Nephron progenitor cell (in vitro differentiated cells): ENCODE measurements around the gene CDYL.

Source experiments
- DNase-seq: peaks from one replicate; pipeline ENCODE4 v3.0.0; 2021
- H3K27ac Mint-ChIP-seq: 2 replicates; pipeline ENCODE4 v1.8.0; 2021; ENCODE audit warnings: mild to moderate bottlenecking, moderate library complexity, mixed read lengths
- H3K27me3 Mint-ChIP-seq: 2 replicates; pipeline ENCODE4 v1.8.0; 2021; ENCODE audit warnings: mild to moderate bottlenecking, low read depth, mixed read lengths; ENCODE audit not compliant: poor library complexity
- H3K36me3 Mint-ChIP-seq: 2 replicates; pipeline ENCODE4 v1.8.0; 2021; ENCODE audit warnings: low read depth, mixed read lengths
- H3K4me1 Mint-ChIP-seq: 2 replicates; pipeline ENCODE4 v1.8.0; 2021; ENCODE audit warnings: mixed read lengths
- H3K4me3 Mint-ChIP-seq: 2 replicates; pipeline ENCODE4 v1.8.0; 2021; ENCODE audit warnings: mild to moderate bottlenecking, moderate library complexity, mixed read lengths
- H3K9me3 Mint-ChIP-seq: 2 replicates; pipeline ENCODE4 v1.8.0; 2021; ENCODE audit warnings: mild to moderate bottlenecking, moderate library complexity, mixed read lengths
- TF ChIP-seq, protein P1 (sequence below): fragments of 200-600 bp; sonication (generic); IDR thresholded peaks from 2 replicates; pipeline ENCODE4 v1.5.0; 2021; ENCODE audit warnings: antibody characterized with exemption

The CDYL gene

GRCh38 chr6:4937414-4937813, 161.2 kb downstream of the CDYL start:
- H3K4me1 Mint-ChIP-seq, result peaks cover 72% of the 10 kb centered on the region
- no peak overlapping the region for H3K4me3 Mint-ChIP-seq
- no peak for DNase-seq
- H3K36me3 Mint-ChIP-seq, result peaks cover 18% of the 10 kb centered on the region
- no peaks in the 10 kb centered on the region for H3K9me3 Mint-ChIP-seq
- no peaks in the 10 kb centered on the region for H3K27me3 Mint-ChIP-seq
- H3K27ac Mint-ChIP-seq, result no peak overlapping the region
- TF ChIP-seq, protein P1, sequence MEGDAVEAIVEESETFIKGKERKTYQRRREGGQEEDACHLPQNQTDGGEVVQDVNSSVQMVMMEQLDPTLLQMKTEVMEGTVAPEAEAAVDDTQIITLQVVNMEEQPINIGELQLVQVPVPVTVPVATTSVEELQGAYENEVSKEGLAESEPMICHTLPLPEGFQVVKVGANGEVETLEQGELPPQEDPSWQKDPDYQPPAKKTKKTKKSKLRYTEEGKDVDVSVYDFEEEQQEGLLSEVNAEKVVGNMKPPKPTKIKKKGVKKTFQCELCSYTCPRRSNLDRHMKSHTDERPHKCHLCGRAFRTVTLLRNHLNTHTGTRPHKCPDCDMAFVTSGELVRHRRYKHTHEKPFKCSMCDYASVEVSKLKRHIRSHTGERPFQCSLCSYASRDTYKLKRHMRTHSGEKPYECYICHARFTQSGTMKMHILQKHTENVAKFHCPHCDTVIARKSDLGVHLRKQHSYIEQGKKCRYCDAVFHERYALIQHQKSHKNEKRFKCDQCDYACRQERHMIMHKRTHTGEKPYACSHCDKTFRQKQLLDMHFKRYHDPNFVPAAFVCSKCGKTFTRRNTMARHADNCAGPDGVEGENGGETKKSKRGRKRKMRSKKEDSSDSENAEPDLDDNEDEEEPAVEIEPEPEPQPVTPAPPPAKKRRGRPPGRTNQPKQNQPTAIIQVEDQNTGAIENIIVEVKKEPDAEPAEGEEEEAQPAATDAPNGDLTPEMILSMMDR, result no peak

- H3K9me3 Mint-ChIP-seq, result no peaks in the 10 kb centered on the region
- peaks cover 67% of the 10 kb centered on the region for H3K4me1 Mint-ChIP-seq
- no peak overlapping the region for H3K4me3 Mint-ChIP-seq
- TF ChIP-seq, protein P1, result no peak
- no peak overlapping the region for H3K27ac Mint-ChIP-seq
- no peaks in the 10 kb centered on the region for H3K27me3 Mint-ChIP-seq
- no peak for DNase-seq
- peaks cover 27% of the 10 kb centered on the region for H3K36me3 Mint-ChIP-seq
Observed at GRCh38 chr6:4939241-4939640, 163.0 kb downstream of the CDYL start.

GRCh38 chr6:4940416-4940815, 164.2 kb downstream of the CDYL start:
- peaks cover 60% of the 10 kb centered on the region for H3K4me1 Mint-ChIP-seq
- TF ChIP-seq, protein P1, result no peak
- no peaks in the 10 kb centered on the region for H3K27me3 Mint-ChIP-seq
- no peak overlapping the region for H3K4me3 Mint-ChIP-seq
- H3K27ac Mint-ChIP-seq, result no peak overlapping the region
- H3K36me3 Mint-ChIP-seq, result peaks cover 37% of the 10 kb centered on the region
- DNase-seq, result no peak
- H3K9me3 Mint-ChIP-seq, result no peaks in the 10 kb centered on the region

GRCh38 chr6:4941782-4942672, 165.8 kb downstream of the CDYL start:
- Mint-ChIP-seq H3K36me3 (peaks cover 39% of the 10 kb centered on the region), H3K4me3 (peak overlapping the region; percentile 19), H3K9me3 (no peaks in the 10 kb centered on the region), H3K27ac (peak overlapping the region; percentile 95), H3K4me1 (peaks cover 47% of the 10 kb centered on the region), H3K27me3 (no peaks in the 10 kb centered on the region)
- TF ChIP-seq, protein P1, result no peak
- no peak for DNase-seq

DNA sequence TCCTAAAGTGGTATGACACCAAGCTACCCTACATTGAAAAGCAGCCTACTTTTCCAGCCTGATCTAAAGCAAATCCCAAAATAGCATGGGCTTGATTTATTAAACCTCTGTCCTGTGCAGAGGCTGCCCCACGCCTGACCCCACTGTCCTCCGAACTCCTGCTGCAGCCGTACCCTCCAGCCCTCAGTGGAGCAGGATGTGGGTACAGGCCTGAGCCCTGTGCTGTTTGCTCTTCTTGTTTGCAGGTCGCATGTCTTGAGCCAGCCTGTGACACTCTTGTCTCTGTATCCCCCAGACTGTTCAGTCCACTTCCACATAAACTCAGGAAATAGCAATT, 166.4 kb downstream of the CDYL start:
- TF ChIP-seq, protein P1, result no peak
- Mint-ChIP-seq H3K4me1 (peaks cover 40% of the 10 kb centered on the region), H3K27me3 (no peaks in the 10 kb centered on the region), H3K36me3 (peaks cover 38% of the 10 kb centered on the region), H3K27ac (peak overlapping the region; percentile 92), H3K4me3 (no peak overlapping the region), H3K9me3 (no peaks in the 10 kb centered on the region)
- DNase-seq, result no peak

DNA sequence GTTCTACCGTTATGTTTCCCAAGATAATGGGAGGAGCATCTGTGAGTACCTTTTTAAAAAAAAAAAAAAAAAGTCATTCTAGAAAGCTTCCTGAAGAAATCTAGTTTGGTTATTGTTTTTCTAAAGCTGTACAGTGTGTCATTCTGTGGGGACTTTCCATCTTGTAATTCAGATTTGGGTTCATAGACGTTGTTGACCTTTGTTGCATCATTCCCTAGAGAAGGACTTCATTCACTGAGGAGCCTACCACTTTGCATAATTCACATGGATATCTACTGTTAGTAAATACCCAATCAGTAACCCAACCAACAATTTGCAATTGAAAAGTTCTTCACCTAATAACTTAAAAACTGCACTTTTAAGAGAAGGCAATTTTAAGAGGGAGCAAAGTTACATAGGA, 167.5 kb downstream of the CDYL start:
- H3K4me3 Mint-ChIP-seq, result no peak overlapping the region
- TF ChIP-seq, protein P1, result no peak
- H3K27ac Mint-ChIP-seq, result peak overlapping the region; percentile 36
- H3K4me1 Mint-ChIP-seq, result peaks cover 48% of the 10 kb centered on the region
- no peaks in the 10 kb centered on the region for H3K27me3 Mint-ChIP-seq
- H3K9me3 Mint-ChIP-seq, result no peaks in the 10 kb centered on the region
- no peak for DNase-seq
- peaks cover 41% of the 10 kb centered on the region for H3K36me3 Mint-ChIP-seq
